WTC11 (cell line): ENCODE data around the gene ZYG11B. TPM values are rescaled to one million over a fixed set of nuclear protein-coding genes. Genes with fewer than 3 reads are reported as not detected.
A peak's percentile ranks its signal among the peaks of the same experiment; 100 is the strongest.
"Not testable (repeated sequence)": the region's sequence is repeated elsewhere in the genome, so short reads cannot be mapped to it uniquely, and the experiment has no call there.

ENCODE experiments used
- ATAC-seq: fragments of 200-7000 bp; cut with Tn5 transposase; 2 replicates; pipeline ENCODE4 v1.10.0; 2021; ENCODE audit warnings: mild to moderate bottlenecking, moderate library complexity
- CTCF ChIA-PET: fragments of 300-600 bp; sonication (Branson Sonifier 250); formaldehyde crosslinking; loops from one replicate; lab custom pipeline; 2021; ENCODE audit warnings: antibody characterized with exemption; lab: Charles Lee
- POLR2A ChIA-PET: fragments of 350-600 bp; sonication (Branson Sonifier 250); formaldehyde crosslinking; loops from one replicate; lab custom pipeline; 2021; ENCODE audit warnings: antibody characterized with exemption; lab: Charles Lee
- DNase-seq: peaks from one replicate; pipeline ENCODE4 v3.0.0; 2021; ENCODE audit warnings: low spot score
- H3K27ac Mint-ChIP-seq: 2 replicates; pipeline ENCODE4 v1.8.0; 2021; ENCODE audit warnings: mixed read lengths
- H3K27me3 Mint-ChIP-seq: 2 replicates; pipeline ENCODE4 v1.8.0; 2021; ENCODE audit warnings: low read depth, mild to moderate bottlenecking, moderate library complexity, mixed read lengths
- H3K36me3 Mint-ChIP-seq: 2 replicates; pipeline ENCODE4 v1.8.0; 2021; ENCODE audit warnings: mixed read lengths
- H3K4me1 Mint-ChIP-seq: 2 replicates; pipeline ENCODE4 v1.8.0; 2022; ENCODE audit warnings: mixed read lengths
- H3K4me3 Mint-ChIP-seq: 2 replicates; pipeline ENCODE4 v1.8.0; 2021; ENCODE audit warnings: mild to moderate bottlenecking, moderate library complexity, mixed read lengths
- H3K9me3 Mint-ChIP-seq: 2 replicates; pipeline ENCODE4 v1.8.0; 2021; ENCODE audit warnings: mixed read lengths
- ATF3 ChIP-seq: sonication (generic); formaldehyde crosslinking; conservative IDR thresholded peaks from 2 replicates; pipeline ENCODE4 v1.8.1; 2022; ENCODE audit warnings: mild to moderate bottlenecking, missing genetic modification reagents
- PRRX2 ChIP-seq: fragments of 250-450 bp; sonication (Bioruptor Pico); IDR thresholded peaks from 2 replicates; pipeline ENCODE4 v1.8.0; 2021; ENCODE audit warnings: mild to moderate bottlenecking
- USF1 ChIP-seq: sonication (generic); formaldehyde crosslinking; IDR thresholded peaks from 2 replicates; pipeline ENCODE4 v1.8.0; 2022; ENCODE audit warnings: mild to moderate bottlenecking, missing genetic modification reagents
- USF2 ChIP-seq: sonication (generic); formaldehyde crosslinking; IDR thresholded peaks from 2 replicates; pipeline ENCODE4 v1.8.1; 2023; ENCODE audit warnings: mild to moderate bottlenecking, missing genetic modification reagents, moderate library complexity
- total RNA-seq: library from RNA; stranded (reverse); gene quantifications from 3 replicates; pipeline ENCODE4 v1.2.3, GENCODE V29; 2021

The ZYG11B gene
- total RNA-seq, 1 experiment from 2014 or later: 19.2 TPM

DNA sequence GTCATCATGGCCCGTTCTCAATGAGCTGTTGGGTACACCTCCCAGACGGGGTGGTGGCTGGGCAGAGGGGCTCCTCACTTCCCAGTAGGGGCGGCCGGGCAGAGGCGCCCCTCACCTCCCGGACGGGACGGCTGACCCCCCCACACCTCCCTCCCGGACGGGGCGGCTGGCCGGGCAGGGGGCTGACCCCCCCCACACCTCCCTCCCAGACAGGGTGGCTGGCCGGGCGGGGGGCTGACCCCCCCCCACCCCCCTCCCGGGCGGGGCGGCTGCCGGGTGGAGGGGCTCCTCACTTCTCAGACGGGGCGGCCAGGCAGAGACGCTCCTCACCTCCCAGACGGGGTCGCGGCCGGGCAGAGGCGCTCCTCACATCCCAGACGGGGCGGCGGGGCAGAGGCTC, 143.5 kb downstream of the ZYG11B start:
- H3K27ac Mint-ChIP-seq, H3K9me3 Mint-ChIP-seq, H3K27me3 Mint-ChIP-seq, CTCF ChIA-PET, ATAC-seq, DNase-seq, H3K4me3 Mint-ChIP-seq, POLR2A ChIA-PET, H3K4me1 Mint-ChIP-seq: not testable (repeated sequence)
- H3K36me3 Mint-ChIP-seq: peaks cover 38% of the 10 kb centered on the region

DNA sequence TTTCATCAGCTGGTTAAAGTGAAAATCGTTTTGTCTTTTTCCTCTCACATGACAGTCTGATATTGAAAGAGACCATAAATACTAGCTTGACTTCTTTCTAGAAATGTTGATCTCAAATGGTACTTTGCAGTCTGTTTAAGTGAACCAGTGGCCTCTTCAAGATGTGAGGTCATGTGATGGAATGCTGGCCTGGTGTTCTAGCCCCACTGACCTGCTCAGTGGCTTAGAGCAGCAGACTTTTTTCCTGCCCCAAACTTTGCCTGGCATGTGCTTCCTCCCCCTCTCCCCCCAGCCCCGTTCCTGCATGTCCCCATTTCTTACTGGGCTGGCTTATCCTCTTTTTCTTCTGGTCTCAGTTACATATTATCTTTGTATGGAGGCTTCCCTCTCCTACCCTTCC, 150.6 kb downstream of the ZYG11B start:
- no peak overlapping the region for H3K4me3 Mint-ChIP-seq

More for the DNA sequence above, 150.6 kb downstream of the ZYG11B start:
- H3K27me3 Mint-ChIP-seq: no peaks in the 10 kb centered on the region
- peaks cover 3% of the 10 kb centered on the region for H3K4me1 Mint-ChIP-seq
- ATAC-seq (no peak), DNase-seq (no peak)
- peak; percentile 18; the same call in 1 of the 2 replicates for TF ChIP-seq USF1 (CRISPR knock-in tag)
- TF ChIP-seq ATF3: no peak
- TF ChIP-seq USF2: peak; percentile 69
- no peak for TF ChIP-seq PRRX2
- ChIA-PET POLR2A (no interaction called here), CTCF (no interaction called here)
- H3K36me3 Mint-ChIP-seq: peaks cover 13% of the 10 kb centered on the region
- 0 out of 2 replicates have a peak, but pooled peaks cover 4% of the 10 kb centered on the region for H3K9me3 Mint-ChIP-seq
- H3K27ac Mint-ChIP-seq: no peak overlapping the region

Other genes with a start within 250 kb of the ZYG11B start
- 57.4 to 63.6 TPM (median 63.3 TPM) in 3 replicates for gene TUT4, start 173.4 kb upstream of the ZYG11B start, total RNA-seq
- gene GPX7, start 124.1 kb upstream of the ZYG11B start, total RNA-seq: 9.9 to 13.9 TPM (median 13.1 TPM) in 3 replicates
- 0.60 to 1.7 TPM (median 1.4 TPM) in 3 replicates for gene SHISAL2A, start 93.3 kb upstream of the ZYG11B start, total RNA-seq
- 43.7 to 49.6 TPM (median 47.0 TPM) in 3 replicates for gene COA7, start 28.1 kb upstream of the ZYG11B start, total RNA-seq
- 5.2 to 7.3 TPM (median 6.1 TPM) in 3 replicates for gene ZYG11A, start 116.3 kb downstream of the ZYG11B start, total RNA-seq
- gene ECHDC2, start 195.3 kb downstream of the ZYG11B start, total RNA-seq: 27.8 to 41.0 TPM (median 34.7 TPM) in 3 replicates
- 56.4 to 60.4 TPM (median 56.8 TPM) in 3 replicates for gene SCP2, start 200.8 kb downstream of the ZYG11B start, total RNA-seq